Inflammatory macrophage treated with lipopolysaccharide for 4 hours (primary cell): Measurements from ENCODE around the gene KIF5B.
"Not testable (repeated sequence)": the region's sequence is repeated elsewhere in the genome, so short reads cannot be mapped to it uniquely, and the experiment has no call there.

Experiments used
- DNase-seq: peaks from one replicate; pipeline ENCODE4 v3.0.0-alpha.2; 2020

The KIF5B gene

DNA sequence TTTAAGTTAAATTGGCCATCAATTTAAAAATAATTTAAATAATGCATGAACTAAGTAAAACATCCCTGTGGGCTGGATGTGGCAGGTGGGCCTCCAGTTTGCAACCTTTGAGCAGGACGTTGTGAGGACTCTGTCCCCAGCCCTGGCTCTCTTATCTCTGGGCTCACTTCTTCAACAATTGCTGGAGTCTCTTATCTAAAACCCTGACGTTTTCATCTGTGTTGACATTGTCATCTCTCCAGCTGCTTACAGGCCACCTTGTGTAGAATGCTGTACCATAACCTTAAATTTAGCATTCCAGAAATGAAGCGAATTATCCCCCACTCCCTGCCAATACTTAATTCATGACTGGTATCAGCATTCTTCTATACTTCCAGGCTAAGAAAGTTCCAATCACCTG lies 3.2 kb upstream of the KIF5B start:
- DNase-seq, result no peak

DNA sequence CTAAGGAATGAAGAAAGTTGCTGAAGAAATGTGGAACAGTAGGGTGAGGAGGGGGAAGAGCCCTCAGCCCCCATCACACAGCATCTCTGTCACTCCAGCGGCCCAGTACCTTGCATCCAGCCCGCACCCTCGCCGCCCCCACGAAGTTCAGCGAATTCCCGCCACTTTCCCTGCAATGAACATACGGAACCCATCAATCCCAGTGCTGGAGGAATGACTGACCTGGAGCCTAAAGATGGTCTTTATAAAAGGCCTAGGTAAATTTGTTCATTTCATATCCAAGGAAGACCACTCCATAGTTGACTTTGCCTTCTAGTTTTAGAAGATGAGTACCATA lies 779 bp upstream of the KIF5B start:
- DNase-seq, result no peak

GRCh38 chr10:32055478-32056135 lies 618 bp downstream of the KIF5B start:
- DNase-seq, result peak; percentile 71

DNA sequence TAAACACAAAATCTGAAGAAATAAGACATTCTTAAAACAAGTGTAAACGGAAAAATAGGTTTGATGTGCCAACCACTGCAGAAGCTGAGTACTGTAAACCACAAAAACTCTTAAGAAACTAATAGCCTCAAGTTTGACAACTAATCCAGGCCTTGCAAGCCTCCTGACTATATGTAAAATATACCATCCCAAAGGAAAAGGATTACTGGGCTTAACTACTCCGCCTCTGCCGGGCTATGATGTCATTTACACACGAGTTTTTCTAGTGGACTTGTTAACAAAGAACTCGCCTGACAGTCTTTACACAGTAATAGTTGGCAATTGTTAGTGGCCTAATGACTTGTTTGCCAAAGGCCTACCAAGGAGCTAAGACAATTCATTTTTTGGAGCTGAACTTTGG lies 2.1 kb downstream of the KIF5B start:
- DNase-seq, result peak; percentile 50

- not testable (repeated sequence) for DNase-seq
Measured at GRCh38 chr10:32053392-32053791, 2.8 kb downstream of the KIF5B start.

DNA sequence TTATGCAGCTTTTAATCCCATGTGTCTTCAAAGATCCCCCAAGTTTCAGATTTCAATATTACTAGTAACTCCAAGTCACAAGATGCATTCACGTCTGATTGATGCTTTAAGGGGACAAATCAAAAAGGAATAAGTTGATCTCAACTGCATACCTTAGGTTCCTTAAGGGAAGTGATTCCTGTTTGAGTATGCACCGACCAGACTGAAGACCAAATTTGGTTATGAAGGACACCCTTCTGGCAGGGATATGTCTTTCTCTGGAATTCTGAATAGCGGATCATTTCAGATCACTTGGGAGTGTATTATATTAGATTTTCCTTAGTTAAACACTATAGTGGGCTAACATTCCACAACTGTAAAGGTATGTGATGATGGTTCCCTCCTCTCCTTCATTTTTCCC lies 4.3 kb downstream of the KIF5B start:
- no peak for DNase-seq

DNA sequence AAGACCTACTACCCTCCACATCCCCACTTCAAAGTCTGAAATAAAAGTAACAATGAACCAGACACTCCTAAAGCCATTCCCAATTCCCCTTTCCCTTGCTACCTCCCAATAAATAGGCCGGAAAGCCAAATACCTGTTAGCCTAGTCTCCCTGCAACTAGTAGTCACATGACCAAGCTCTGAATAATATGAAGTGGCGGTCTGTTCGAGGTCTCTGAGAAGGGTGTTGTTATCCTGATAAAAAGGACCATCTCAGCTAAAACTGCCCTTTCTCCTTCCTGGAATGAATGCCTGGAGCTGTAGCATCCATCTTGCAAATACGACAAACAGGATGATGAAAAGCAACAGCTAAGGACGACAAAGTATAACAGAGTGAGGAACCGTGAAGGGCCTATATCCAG lies 6.0 kb downstream of the KIF5B start:
- DNase-seq, result no peak

DNA sequence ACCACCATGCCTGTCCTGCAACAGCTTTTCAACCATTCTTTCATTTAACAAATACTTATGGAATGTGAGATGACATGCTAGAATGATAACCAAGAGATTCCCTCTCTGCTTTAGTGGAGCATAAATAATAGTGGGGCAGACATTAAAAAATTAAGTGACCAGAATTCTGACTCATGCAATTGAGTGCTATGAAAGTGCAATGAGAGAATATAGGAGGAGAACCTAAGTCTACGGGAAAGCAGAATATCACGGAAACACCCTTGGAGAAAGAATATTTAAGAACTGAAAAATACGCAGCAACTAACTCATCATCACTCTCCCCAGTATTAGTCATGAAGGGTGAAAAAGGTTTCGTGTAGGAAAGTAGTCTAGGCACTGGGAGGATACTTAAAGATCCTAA lies 7.1 kb downstream of the KIF5B start:
- no peak for DNase-seq

DNA sequence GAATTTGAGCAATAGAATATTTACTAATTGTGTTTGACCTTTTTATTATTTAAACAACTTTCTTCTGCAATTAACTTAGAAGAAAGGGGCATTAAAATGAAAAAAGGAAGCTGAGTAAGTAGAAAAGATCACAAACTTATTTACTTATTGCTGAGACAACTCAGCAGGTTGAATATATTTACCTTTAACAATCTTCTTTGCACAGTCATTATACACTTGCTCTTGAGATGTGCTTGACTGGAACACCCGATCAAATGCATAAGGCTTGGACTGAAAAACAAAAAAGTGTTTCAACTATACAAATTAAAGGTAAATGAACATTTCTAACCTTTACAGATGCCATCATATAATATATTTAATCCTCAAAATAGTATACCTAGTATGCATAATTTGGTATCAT lies 7.9 kb downstream of the KIF5B start:
- DNase-seq, result no peak

GRCh38 chr10:32047881-32048280 lies 8.3 kb downstream of the KIF5B start:
- no peak for DNase-seq

DNA sequence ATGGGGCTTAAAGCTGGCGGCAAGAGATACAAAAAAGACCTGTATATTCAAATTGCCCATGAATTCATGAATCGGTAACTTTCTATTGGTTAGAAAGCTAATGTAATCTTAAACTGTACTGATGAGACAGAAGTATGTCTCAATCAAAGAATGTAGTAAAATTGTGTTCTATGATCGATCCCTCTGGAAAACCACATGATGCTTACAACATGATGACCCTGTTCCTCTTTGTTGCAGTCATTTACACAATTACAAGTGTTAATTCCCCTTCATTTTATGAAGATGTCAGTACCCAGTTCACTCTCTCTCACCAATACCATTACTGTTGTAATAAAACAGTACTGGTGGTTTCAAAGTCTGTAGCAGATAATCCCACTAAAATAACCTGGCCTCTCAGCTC lies 10.1 kb downstream of the KIF5B start:
- peak; percentile 78 for DNase-seq

DNA sequence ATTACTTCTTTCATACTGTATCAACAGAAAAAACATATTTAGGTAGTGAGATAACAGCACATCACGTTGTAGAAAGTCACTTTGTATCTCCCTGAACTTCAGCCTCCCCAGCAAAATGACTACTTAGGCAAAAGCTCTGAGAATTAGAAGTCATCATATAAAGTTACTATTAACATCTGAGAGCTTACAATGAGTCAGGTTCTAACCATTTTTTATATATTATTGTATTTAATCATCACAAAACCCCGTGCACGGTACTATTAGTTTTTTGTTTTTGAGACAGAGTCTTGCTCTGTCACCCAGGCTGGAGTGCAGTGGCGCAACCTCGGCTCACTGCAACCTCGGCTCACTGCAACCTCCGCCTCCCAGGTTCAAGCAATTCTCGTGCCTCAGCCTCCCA lies 13.5 kb downstream of the KIF5B start:
- DNase-seq, result not testable (repeated sequence)

DNA sequence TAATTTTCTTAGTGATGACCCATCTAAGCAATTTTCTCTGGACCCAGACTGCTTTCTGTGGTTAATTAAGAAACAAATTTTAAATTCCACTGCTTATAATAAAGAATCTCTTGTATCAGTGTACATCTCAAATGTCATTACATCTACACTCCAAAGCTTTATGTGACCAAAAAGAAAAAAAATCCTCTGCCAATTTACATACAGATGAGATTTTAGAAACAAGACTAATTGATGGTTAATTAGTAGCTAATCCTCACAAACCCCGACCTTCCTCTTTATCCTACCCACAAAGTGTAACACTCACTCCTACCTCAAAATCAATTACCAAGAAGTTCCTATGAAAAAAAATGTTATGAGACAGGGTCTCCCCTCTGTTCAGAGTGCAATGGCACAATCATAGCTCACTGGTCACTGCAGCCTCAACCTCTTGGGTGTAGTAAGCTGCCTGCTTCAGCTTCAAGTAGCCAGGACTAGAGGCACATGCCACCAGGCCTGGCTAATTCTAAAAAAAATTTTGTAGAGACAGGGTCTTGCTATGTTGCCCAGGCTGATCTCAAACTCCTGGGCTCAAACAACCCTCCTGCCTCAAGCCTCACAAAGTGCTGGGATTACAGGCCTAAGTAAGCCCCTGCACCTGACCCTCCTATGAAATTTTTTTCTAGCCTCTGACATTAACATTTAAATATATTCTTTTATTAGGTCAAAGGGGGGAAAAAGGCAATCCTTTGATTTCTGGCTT lies 14.8 kb downstream of the KIF5B start:
- no peak for DNase-seq

DNA sequence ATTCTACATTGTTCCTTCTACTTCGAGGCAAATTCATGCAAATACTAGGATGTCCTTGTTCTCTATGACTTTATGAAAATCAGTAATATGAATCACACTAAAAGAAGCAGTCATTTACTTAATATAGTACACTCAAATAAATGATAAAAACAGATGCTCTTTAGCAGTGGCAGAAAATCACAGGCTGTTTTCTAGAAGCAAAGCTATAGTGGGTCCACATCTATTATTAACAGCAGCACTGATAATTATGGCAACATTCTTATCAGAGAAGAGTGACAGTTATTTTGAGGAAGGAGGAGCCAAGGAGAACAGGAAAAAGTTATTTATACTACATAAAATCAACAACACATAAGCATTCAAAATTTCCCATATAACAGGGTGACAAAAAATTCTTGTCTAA lies 16.5 kb downstream of the KIF5B start:
- DNase-seq, result no peak

GRCh38 chr10:32038777-32039176 lies 17.4 kb downstream of the KIF5B start:
- no peak for DNase-seq

DNA sequence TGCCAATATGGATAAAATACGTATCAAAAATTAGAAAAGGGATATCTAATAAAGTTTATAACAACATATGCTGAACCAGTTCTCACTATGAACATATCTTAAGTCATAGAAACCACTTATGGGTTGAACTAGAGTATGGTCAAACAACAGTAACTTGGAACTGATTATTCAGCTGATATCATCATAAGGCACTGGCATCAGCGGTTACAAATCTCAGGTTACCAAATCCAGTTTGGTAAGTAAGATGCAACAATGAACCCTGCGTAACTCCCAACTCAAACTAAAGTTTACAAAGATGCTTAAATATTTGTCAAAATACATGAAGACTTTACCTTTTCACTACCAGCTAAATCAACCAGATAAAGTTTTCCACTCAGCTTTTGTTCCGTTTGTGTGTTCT lies 19.3 kb downstream of the KIF5B start:
- DNase-seq, result no peak

DNA sequence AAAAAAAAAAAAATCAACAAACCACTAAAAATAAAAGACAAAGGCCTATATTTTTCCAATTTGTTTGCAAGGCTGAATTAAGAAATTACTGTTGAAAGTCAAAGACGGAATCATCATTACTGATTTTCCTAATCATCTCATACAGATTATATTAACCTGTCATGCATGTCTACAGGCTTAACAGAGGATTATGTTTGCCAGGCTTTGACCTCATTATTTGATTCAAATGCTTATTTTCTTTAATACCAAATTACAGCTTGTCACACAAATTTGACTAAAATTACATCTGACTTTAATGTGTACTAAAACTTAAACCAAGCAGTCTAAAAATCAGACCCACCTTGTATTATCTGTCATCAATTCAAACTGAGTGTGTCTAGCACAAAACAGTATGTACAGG lies 21.2 kb downstream of the KIF5B start:
- DNase-seq, result no peak

GRCh38 chr10:32033171-32033570 lies 23.1 kb downstream of the KIF5B start:
- no peak for DNase-seq

DNA sequence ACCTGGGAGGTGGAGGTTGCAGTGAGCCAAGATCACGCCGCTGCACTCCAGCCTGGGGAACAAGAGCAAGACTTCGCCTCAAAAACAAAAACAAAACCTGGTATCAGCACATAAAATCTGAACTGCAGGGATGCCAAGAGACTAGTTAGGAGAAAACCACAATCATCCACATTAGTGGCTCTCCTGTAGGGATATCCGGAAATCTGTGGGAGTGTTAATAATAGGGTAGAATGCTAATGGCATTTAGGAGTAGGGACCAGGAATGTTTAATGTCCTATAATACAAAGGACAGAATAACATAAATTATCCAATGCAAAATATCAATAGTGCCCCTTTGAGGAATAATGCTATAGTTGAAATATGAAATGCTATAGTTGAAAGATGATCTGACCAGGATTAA lies 24.3 kb downstream of the KIF5B start:
- DNase-seq, result no peak

DNA sequence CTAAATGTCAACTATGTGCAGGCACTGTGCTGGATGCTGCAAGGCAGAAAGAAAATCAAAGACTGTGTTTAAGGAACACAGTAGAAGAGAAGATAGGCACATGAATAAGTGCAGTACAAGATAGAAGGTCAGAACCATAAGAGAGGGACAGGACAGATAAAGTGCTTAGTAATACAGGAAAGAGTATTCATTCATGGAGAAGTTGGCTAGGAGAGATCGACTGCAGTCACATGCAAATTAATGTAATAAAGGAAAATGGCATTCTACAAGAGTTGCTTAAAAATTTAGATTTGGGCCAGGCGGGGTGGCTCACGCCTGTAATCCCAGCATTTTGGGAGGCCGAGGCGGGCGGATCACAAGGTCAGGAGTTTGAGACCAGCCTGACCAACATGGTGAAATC lies 24.8 kb downstream of the KIF5B start:
- DNase-seq, result peak; percentile 26

GRCh38 chr10:32028710-32029109 lies 27.5 kb downstream of the KIF5B start:
- no peak for DNase-seq

DNA sequence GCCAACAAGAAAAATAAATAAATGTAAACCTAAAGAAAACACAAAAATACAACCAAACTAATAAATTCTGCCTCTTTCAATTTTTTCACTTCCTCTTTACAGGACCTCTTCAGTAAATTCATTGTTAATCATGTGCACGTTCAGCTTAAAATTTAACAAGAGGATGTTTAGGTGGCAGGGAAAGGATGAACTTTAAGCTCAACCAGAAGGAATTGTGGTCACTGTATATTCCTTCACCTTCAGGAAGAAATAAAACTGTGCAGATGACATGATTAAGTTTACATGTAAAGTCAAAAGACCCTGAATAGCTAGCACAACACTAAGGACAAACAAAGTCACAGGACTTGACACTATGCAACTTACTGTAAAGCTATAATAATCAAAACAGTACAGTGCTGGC lies 33.0 kb downstream of the KIF5B start:
- no peak for DNase-seq

GRCh38 chr10:32017044-32017443 lies 39.2 kb downstream of the KIF5B start:
- DNase-seq, result no peak

- no peak for DNase-seq
Measured at GRCh38 chr10:32015386-32015785, 40.8 kb downstream of the KIF5B start.

DNA sequence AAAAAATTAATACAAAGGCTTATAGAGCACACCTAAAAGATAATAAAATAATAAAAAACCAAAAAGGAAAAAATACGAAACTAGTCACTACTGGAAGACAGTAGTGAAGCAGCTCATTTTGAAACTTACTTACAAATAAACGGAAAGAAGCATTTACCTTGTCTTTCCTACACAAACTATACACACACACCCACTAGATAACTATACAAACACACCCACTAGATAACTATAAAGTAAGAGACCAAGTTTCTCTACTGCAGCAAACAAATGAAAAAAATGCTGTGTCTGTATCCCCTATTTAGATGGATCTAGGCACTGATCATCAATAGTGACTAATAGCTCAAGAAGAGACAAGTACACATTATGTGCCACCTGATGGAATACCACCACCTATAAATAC lies 49.2 kb downstream of the KIF5B start:
- no peak for DNase-seq
